NCI-H1930 (cell line): ENCODE results near the gene LGALS16.
"Not testable (repeated sequence)": the region's sequence is repeated elsewhere in the genome, so short reads cannot be mapped to it uniquely, and the experiment has no call there.

Experiments used
- DNase-seq, 2 experiments: peaks; one replicate each; lab custom pipeline; 2025; lab: John Stamatoyannopoulos, UW

Gene LGALS16

GRCh38 chr19:39655613-39656012 lies at the start of gene LGALS16:
Gene LGALS16 (plus strand): TSS chr19:39655913. CDS start chr19:39655962, 49 bp downstream.
- DNase-seq, result no peak

GRCh38 chr19:39607021-39607420 lies 48.7 kb upstream of the LGALS16 start:
- DNase-seq, result no peak

- DNase-seq, result no peak
These were observed 48.2 kb upstream of the LGALS16 start for GRCh38 chr19:39607561-39607960.

GRCh38 chr19:39613597-39613996 lies 42.1 kb upstream of the LGALS16 start:
- DNase-seq, result no peak

- no peak for DNase-seq
These were observed 38.0 kb upstream of the LGALS16 start for GRCh38 chr19:39617745-39618144.

GRCh38 chr19:39623946-39624345 lies 31.8 kb upstream of the LGALS16 start:
- DNase-seq, result no peak

GRCh38 chr19:39627631-39628030 lies 28.1 kb upstream of the LGALS16 start:
- DNase-seq, result not testable (repeated sequence)

- DNase-seq, result no peak
These were observed 24.5 kb upstream of the LGALS16 start for GRCh38 chr19:39631178-39631577.

- DNase-seq, result no peak
These were observed 24.1 kb upstream of the LGALS16 start for GRCh38 chr19:39631626-39632025.

GRCh38 chr19:39637891-39638290 lies 17.8 kb upstream of the LGALS16 start:
- no peak for DNase-seq

GRCh38 chr19:39641773-39642172 lies 13.9 kb upstream of the LGALS16 start:
- no peak for DNase-seq

- DNase-seq, result no peak
These were observed 12.1 kb upstream of the LGALS16 start for GRCh38 chr19:39643591-39643990.

- no peak for DNase-seq
These were observed 9.8 kb upstream of the LGALS16 start for GRCh38 chr19:39645800-39646411.

GRCh38 chr19:39647918-39648317 lies 7.8 kb upstream of the LGALS16 start:
- DNase-seq, result no peak

- DNase-seq, result no peak
These were observed 4.1 kb downstream of the LGALS16 start for GRCh38 chr19:39659791-39660190.

- DNase-seq, result no peak
These were observed 4.9 kb downstream of the LGALS16 start for GRCh38 chr19:39660661-39661060.

GRCh38 chr19:39661565-39661964 lies 5.9 kb downstream of the LGALS16 start:
- DNase-seq, result no peak

GRCh38 chr19:39669860-39670259 lies 14.1 kb downstream of the LGALS16 start:
- not testable (repeated sequence) for DNase-seq

GRCh38 chr19:39670998-39671397 lies 15.3 kb downstream of the LGALS16 start:
- DNase-seq, result no peak

- peak; percentile 68 to 79 for DNase-seq
These were observed 16.1 kb downstream of the LGALS16 start for GRCh38 chr19:39671739-39672363.

GRCh38 chr19:39672473-39672872 lies 16.8 kb downstream of the LGALS16 start:
- no peak for DNase-seq

- DNase-seq, result not testable (repeated sequence)
These were observed 18.1 kb downstream of the LGALS16 start for GRCh38 chr19:39673862-39674261.

- no peak for DNase-seq
These were observed 20.3 kb downstream of the LGALS16 start for GRCh38 chr19:39676004-39676403.
